Mesodermal cell (in vitro differentiated cells): Measurements from ENCODE around the gene ZNF469.
A peak's percentile ranks its signal among the peaks of the same experiment; 100 is the strongest.

Experiments used
- H3K27ac ChIP-seq: 2 replicates; pipeline ENCODE4 v1.7.0; 2013; ENCODE audit warnings: mild to moderate bottlenecking, low read depth, low read length, moderate library complexity; ENCODE audit not compliant: severe bottlenecking
- H3K36me3 ChIP-seq: 2 replicates; pipeline ENCODE4 v1.7.1; 2013; ENCODE audit warnings: mild to moderate bottlenecking, low read length, moderate library complexity; ENCODE audit not compliant: control insufficient read depth, insufficient read depth
- H3K4me1 ChIP-seq: one replicate; pipeline ENCODE4 v1.7.1; 2013; ENCODE audit warnings: mild to moderate bottlenecking, low read length; ENCODE audit not compliant: insufficient read depth, control insufficient read depth, poor library complexity, severe bottlenecking
- H3K4me3 ChIP-seq: 2 replicates; pipeline ENCODE4 v1.7.0; 2013; ENCODE audit warnings: low read length, control low read depth, mild to moderate bottlenecking; ENCODE audit not compliant: insufficient read depth, poor library complexity, severe bottlenecking; ENCODE audit errors: extremely low read depth
- H3K9me3 ChIP-seq: 2 replicates; pipeline ENCODE4 v1.7.1; 2013; ENCODE audit warnings: mild to moderate bottlenecking, low read length, moderate library complexity; ENCODE audit not compliant: control insufficient read depth
- WGBS, 2 experiments: methylation state at CpG; one replicate each; pipeline ENCODE4 v1.1.5; 2013; ENCODE audit warnings: missing lambda C conversion rate in 2 of 2; ENCODE audit not compliant: insufficient coverage in 2 of 2; 5-methylcytosine and 5-hydroxymethylcytosine counted together

Gene ZNF469

DNA sequence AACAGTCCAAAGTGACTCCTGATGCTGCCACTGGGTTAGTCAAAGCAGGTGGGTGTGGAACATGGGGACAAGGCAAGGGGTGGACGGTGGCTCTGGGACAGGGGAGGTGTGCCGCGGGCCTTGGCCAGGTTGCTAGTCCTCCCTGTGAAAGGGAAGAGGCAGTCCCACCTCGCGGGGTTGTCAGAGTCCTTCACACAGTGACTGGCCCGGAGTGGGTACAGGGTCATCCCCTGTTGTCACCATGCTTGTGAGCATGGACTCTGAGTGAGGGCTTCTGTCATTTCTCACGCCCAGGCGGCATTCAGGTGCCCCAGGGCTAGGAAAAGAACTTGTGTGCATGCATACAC lies 3.1 kb upstream of the ZNF469 start:
- 83 to 91% methylated on average over 7 to 8 of the region's 8 CpGs for WGBS, 2 experiments

DNA sequence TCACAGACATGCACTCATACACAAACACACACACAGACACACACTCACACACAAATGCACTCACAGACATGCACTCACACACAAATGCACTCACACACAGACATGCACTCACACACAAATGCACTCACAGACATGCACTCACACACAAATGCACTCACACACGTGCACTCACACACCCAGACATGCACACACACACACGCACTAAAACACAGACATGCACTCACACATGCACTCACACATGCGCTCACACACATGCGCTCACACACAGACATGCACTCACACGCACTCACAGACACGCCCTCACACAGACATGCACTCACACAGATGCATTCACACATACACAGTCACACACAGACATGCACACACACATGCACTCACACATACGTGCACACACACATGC lies 2.7 kb upstream of the ZNF469 start:
- Histone ChIP-seq H3K9me3 (no peaks in the 10 kb centered on the region), H3K4me1 (peaks cover 8% of the 10 kb centered on the region), H3K27ac (no peak overlapping the region), H3K36me3 (no peaks in the 10 kb centered on the region), H3K4me3 (no peak overlapping the region)
- 87 to 88% methylated on average over 7 of the region's 7 CpGs for WGBS, 2 experiments

More for the DNA sequence above, 3.1 kb upstream of the ZNF469 start:
- H3K9me3 ChIP-seq = no peaks in the 10 kb centered on the region
- H3K36me3 ChIP-seq = no peaks in the 10 kb centered on the region
- H3K27ac ChIP-seq = no peak overlapping the region
- H3K4me3 ChIP-seq = no peak overlapping the region
- peaks cover 8% of the 10 kb centered on the region for H3K4me1 ChIP-seq

DNA sequence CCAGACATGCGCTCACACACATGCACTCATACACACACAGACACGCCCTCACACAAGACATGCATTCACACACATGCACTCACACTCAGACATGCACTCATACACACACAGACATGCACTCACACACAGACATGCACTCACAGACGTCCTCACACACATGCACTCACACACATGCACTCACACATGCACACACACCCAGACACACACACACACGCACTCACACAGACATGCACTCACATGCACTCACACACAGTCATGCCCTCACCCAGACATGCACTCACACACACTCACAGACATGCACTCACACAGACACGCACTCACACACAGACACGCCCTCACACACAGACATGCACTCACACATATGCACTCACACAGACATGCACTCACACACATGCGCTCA lies 2.1 kb upstream of the ZNF469 start:
- peaks cover 8% of the 10 kb centered on the region for H3K4me1 ChIP-seq
- H3K4me3 ChIP-seq = no peak overlapping the region
- H3K9me3 ChIP-seq = no peaks in the 10 kb centered on the region
- WGBS, 2 experiments = 83 to 88% methylated on average over 6 to 7 of the region's 7 CpGs
- no peak overlapping the region for H3K27ac ChIP-seq
- H3K36me3 ChIP-seq = no peaks in the 10 kb centered on the region

DNA sequence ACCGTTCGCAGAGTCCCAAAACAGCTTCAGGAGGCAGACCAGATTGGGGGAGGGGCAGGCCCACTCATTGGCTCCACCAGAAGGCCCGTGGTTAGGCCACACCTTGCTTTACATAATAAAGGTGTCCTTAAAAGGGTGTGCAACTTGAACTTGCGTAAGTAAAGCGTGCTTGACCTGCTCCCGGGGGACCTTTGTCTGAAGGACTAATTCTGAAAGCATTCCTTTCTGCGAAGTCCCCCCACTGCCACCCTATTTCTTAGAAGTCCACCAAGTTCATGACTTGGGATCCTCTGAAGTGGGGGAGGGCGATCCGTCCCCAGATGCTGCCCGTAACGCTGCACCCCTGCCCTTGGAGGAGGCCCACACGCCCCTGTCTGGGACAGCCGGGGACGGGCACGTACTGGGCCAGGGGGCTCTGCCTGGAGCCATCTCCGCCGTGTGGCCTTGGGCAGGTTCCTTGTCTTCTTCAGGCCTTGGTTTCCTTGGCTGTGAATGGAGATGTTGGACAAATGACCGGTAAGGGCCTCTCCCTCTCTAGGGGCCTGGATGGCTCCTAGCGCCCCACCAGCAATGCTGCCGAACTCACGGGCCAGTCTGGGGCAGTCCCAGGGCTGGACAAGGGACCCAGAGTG lies 823 bp upstream of the ZNF469 start:
- 56 to 61% methylated on average over 14 to 15 of the region's 21 CpGs for WGBS, 2 experiments
- H3K4me3 ChIP-seq = no peak overlapping the region

DNA sequence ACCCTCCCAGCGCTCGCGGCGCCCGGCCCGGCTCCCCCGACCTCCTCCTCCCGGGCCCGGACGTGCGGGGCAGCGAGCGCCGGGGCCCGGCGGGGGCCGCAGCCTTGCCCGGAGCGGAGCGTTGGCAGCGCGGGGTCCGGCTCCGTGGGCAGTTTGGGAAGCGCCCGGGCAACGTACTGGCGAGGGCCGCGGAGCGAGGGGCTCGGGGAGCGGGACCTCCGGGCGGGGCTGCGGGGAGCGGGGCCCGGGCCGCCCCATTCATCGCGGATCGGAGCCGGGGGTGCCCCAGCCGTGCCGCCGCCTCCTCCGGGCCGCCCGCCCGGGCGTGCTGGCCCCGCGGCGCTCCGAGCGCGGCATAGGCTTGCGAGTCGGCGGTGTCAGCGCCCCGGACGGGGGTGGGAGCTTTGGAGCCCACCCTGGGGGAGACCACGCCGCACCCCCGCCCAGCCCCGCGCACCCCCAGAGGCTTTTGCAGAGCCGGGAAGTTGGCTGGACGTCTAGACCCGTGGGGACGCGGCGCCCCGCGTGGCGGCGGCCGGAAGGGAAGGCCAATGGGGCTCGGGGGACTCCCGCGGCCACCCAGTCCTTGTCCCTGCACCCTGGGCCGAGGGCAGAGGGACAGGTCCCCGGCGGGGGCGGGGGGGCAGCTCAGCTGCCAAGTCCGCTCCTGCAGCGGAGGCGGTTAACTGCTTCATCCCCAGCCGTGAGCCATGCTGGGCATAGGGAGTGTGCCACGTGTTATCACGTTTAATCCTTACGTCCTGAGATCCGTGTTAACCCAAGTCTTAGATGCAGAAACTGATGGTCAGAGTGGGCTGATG lies 852 bp downstream of the ZNF469 start:
- peak overlapping the region; percentile 31 for H3K4me3 ChIP-seq
- H3K27ac ChIP-seq = no peak overlapping the region
- H3K36me3 ChIP-seq = no peaks in the 10 kb centered on the region
- peaks cover 3% of the 10 kb centered on the region for H3K4me1 ChIP-seq
- 3% methylated on average over 66 to 88 of the region's 94 CpGs for WGBS, 2 experiments
- H3K9me3 ChIP-seq = no peaks in the 10 kb centered on the region

More for the DNA sequence above, 823 bp upstream of the ZNF469 start:
- H3K27ac ChIP-seq = no peak overlapping the region
- H3K36me3 ChIP-seq = no peaks in the 10 kb centered on the region
- peaks cover 7% of the 10 kb centered on the region for H3K4me1 ChIP-seq
- no peaks in the 10 kb centered on the region for H3K9me3 ChIP-seq

DNA sequence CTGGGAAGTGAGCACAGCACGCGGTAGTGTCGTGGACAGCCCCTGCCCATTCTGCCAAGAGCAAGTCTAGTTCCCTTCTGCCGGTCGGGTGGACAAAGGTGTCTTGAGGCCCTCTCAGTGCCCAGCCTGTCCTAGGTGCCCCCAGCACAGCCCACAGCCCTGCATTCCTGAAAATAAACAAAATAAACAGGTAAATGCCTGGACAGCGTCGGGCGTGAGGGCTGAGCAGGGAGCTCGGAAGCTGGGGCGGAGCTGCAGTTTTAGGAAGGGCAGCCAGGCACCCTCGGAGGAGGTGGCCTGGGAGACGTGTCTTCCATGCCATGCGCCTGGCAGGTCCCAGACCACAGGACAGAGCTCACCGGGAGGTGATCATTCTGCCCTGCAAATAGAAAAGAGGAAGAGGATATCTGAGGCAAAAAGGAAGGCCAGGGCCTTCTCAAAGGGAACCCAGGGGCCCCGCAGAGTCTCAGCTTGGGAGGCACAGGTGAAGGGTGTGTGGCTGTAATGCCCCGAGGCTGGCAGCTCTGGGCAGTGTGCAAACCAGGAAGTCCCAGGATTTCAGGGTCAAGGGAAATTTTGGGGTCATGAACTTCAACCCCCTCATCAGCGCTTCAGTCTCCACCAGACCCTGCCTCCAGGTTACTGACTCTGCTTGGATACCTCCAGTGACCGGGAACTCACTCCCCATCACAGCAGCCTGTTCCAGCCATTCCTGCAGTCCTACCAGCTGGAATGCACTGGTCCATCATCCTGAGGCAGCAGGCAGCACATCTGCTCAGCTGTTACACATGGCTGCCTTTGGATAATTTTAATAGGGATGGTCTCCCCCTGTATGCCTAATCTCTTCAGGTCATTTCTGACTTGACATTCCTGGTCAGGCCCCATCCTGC lies 1.7 kb downstream of the ZNF469 start:
- Histone ChIP-seq H3K4me3 (peak overlapping the region; percentile 31), H3K36me3 (no peaks in the 10 kb centered on the region), H3K9me3 (no peaks in the 10 kb centered on the region), H3K27ac (no peak overlapping the region), H3K4me1 (peaks cover 3% of the 10 kb centered on the region)
- WGBS, 2 experiments = 69 to 82% methylated on average over 15 to 17 of the region's 18 CpGs

DNA sequence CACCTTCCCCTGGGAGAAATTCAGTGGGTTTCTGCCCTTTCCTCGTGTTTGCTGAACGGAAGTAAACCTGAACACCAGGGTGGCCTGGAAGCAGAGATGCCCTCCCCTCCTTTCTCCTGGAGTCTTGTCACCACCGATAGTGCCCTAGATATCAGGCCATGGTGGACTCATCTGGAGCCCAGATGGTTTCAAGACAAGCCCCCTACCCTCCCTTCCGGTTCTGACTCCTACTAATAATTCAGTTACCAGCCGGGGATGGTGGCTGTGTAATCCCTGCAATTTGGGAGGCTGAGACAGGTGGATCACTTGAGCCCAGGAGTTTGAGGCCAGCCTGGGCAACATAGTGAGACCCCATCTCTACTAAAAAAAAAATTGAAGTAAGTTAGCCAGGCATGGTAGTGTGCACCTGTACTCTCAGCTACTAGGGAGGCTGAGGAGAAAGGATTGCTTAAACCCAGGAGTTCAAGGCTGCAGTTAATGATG lies 2.4 kb downstream of the ZNF469 start:
- no peaks in the 10 kb centered on the region for H3K36me3 ChIP-seq
- peaks cover 3% of the 10 kb centered on the region for H3K4me1 ChIP-seq
- no peak overlapping the region for H3K4me3 ChIP-seq
- WGBS, 2 experiments = 77 to 89% methylated on average over 2 to 3 of the region's 5 CpGs
- no peak overlapping the region for H3K27ac ChIP-seq
- no peaks in the 10 kb centered on the region for H3K9me3 ChIP-seq

DNA sequence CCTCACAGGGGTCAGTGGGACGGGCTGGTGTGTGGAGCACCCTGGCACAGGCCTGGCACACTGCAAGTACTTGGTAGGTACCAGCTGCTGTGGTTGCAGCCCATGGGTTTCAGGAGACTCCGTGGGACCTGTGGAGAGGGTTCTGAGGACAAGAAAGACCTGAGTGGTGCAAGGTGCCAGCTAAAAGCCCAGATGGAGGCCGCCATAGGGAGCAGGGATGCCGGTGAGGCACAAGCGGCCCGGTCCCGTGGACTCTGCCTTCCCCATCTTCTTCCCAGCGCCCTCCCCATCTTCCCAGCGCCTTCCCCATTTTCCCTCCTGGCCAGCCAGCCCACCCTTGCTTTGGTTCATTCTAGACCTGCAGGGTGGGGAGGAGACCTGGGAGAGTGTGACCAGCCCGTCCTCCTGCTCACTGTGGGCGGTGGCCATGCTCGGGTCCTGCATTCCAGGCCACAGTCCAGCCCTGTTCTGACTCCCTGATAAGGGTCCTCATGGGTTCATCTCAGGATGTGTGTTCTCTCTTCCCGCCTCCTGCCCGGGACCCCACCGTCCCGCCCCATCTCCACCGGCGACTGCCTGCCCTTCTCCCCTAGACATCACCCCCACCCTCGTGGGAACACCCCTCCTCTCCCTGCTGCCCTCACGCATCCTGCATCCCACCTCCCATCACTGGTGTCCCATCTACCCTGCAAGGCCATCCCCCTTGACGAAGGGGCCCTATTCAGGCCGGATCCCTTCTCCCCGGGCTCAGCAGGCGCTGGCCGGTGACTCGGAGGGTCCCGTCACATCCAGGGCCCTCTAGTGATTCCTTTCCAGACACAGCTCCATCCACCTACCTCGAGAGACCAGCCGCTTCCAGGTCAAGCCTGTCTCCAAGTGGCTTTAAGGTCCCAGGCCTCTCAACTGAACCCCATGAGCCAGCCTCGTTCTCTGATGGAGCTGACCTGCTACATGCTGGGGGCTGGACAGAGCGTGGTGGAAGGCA lies 3.4 kb downstream of the ZNF469 start:
- no peaks in the 10 kb centered on the region for H3K9me3 ChIP-seq
- no peak overlapping the region for H3K27ac ChIP-seq
- 86 to 91% methylated on average over 21 to 28 of the region's 31 CpGs for WGBS, 2 experiments
- peaks cover 3% of the 10 kb centered on the region for H3K4me1 ChIP-seq
- no peaks in the 10 kb centered on the region for H3K36me3 ChIP-seq
- H3K4me3 ChIP-seq = no peak overlapping the region

DNA sequence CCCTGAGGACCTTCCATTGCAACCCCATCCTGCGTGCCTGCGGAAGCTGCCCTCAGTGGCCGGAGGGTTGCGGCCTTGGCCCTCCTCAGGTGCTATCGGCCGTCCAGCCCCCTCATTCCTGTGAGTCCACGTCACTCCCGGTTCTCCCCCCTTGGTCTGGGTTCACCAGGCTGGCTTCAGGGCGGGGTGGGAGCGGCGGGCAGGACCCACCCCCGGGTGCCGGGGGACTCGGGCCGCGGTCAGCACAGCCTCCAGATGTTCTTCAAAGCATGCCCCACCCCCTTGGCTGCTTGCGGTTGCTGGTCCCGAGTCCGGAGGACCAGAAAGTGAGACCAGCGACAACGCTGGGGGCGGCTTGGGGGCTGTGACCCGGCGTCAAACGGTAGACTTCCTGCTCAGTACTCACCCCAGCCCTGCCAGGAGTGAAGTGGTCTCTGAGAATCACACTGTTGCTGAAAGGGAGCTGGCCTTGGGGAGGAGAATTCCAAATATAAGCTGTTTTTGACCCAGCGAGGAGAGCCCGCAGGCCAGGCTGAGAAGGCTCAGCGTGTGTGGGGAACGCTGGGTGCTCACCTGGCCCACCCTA lies 4.5 kb downstream of the ZNF469 start:
- H3K4me1 ChIP-seq = peaks cover 3% of the 10 kb centered on the region
- no peak overlapping the region for H3K27ac ChIP-seq
- WGBS, 2 experiments = 91 to 93% methylated on average over 22 to 24 of the region's 29 CpGs
- no peaks in the 10 kb centered on the region for H3K36me3 ChIP-seq
- no peaks in the 10 kb centered on the region for H3K9me3 ChIP-seq
- H3K4me3 ChIP-seq = no peak overlapping the region
